SK-MEL-5 (cell line): ENCODE measurements around the gene SRPK2. TPM values are rescaled to one million over a fixed set of nuclear protein-coding genes. Genes with fewer than 3 reads are reported as not detected.

Experiments
- DNase-seq: peaks from one replicate; pipeline ENCODE4 v3.0.0-alpha.2; 2016; ENCODE audit warnings: low read depth, low spot score
- in situ Hi-C: cut with HindIII; loops from 2 replicates; pipeline ENCODE4 v1.10.0; 2016; ENCODE audit warnings: low sequenced_read_pairs, high pct_unique_total_duplicates, low pct_unique_long_range_greater_than_20kb
- small RNA-seq, 2 experiments: library from RNA; depleted of rRNA; stranded (forward); fragments of <200 nt; gene quantifications; one replicate each; pipeline ENCODE3, GENCODE V24; 2014
- total RNA-seq: library from RNA; depleted of rRNA; stranded (reverse); fragments of >200 nt; shearing (Covaris generic); gene quantifications from 2 replicates; pipeline ENCODE4 v1.2.3, GENCODE V29; 2014; rRNA removed

The SRPK2 gene
- total RNA-seq, 1 experiment from 2014 or later, result 59.8 TPM

DNA sequence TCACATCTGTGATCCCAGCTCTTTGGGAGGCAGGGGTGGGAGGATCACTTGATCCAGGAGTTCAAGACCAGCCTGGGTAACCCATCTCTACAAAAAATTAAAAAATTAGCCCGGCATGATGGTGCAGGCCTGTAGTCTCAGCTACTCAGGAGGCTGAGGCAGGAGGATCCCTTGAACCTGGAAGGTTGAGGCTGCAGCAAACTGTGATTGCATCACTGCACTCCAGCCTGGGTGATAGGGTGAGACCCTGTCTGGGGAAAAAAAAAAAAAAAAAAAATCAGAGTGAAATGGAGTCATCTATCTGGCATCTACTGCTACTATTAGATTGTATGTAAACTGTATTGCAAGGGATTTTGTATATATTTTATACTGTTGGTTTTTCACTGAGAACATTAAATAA is 315.6 kb downstream of the SRPK2 start:
- in situ Hi-C loops, result no loop called here
- no peak for DNase-seq

DNA sequence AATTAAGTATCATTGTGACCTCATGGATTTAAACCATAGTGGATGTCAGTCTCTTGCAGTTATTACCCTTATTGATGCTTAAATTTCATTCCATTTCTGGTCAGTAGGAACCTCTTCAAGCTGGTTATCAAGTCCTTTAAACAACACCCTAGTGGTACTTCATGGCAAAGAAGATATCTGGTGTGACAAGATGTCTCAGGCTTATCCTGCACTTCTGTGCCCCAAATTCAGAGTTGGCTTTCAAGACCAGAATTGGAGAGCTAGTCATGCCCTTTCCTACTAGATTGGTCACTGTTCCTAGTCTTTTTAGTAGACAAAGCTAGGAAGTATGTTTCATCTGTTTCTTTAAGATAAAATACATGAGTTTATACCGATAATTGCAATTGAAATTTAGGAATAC is 319.8 kb downstream of the SRPK2 start:
- no peak for DNase-seq
- in situ Hi-C loops, result no loop called here

DNA sequence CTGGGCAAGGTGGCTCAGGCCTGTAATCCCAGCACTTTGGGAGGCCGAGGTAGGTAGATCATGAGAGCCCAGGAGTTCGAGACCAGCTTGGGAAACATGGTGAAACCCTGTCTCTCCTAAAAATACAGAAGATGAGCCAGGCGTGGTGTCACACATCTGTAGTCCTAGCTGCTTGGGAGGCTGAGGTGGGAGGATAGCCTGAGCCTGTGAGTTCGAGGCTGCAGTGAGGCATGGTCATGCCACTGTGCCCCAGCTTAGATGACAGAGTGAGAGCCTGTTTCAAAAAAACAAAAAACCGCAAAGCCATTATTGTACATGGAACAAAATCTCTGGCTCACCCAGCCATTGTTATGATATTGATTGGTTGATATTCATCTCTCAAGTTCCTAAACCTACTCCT is 321.0 kb downstream of the SRPK2 start:
- DNase-seq, result no peak
- in situ Hi-C loops, result no loop called here

Small RNA genes within 50 kb of the gene (small RNA-seq; reads per million reads assigned to genes)
- gene AC005070.2 (0 reads per million in 2 experiments), gene RNU6-1322P (0 reads per million in 2 experiments)

Other genes with a start within 250 kb of the SRPK2 start
- 44.9 and 52.1 TPM in 2 replicates for gene PUS7, start 133.3 kb upstream of the SRPK2 start, total RNA-seq
- 9.9 and 10.8 TPM in 2 replicates for gene RINT1, start 143.3 kb upstream of the SRPK2 start, total RNA-seq
- not detected in 2 replicates for gene EFCAB10, start 192.6 kb upstream of the SRPK2 start, total RNA-seq